HG03460 (cell line): ENCODE data around the gene NKTR.

ENCODE experiments used
- ATAC-seq: cut with Tn5 transposase; IDR thresholded peaks from one replicate; pipeline ENCODE4 v1.9.1; 2021; ENCODE audit not compliant: unreplicated experiment

The NKTR gene

DNA sequence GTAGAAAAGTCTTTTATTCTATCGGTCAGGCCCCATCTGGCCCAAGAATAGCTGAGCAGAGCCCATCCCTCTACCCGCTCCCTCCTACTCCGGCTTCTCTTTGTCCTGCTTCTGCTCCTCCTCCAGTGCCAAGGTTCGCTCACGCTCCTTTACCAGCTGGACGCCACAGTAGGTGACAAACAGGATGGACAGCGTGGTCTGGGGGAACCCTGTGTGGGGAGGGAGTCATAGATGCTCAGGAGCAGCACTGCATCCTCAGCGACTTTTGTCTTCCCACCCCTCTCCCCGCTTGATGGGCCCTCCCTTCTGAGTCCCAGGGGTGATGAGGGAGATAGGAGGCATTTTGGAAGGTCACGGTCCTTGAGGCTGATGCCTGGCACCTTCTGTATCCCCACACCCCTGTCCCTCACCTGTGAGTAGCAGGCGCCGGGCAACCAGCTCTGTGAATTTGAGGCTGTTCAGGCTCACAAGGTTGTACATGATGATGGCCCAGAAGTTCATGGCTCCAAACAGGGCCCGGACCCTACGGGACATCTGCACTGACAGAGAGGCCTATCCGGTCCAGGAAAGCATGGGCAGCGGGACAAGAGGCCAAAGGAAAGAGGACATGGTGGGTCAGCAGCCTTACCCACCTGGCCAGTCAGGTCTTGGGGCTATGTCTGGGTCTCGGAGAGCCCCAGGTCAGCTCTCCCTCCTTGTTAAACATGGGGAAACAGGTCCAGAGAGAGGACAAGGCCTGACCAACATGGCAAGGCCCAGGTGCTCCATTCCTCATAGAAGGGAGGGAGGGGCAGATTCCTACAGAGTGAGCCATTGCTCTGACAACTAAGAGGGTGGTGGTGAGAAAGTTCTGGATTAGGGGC, 92.4 kb downstream of the NKTR start:
- ATAC-seq = no peak

DNA sequence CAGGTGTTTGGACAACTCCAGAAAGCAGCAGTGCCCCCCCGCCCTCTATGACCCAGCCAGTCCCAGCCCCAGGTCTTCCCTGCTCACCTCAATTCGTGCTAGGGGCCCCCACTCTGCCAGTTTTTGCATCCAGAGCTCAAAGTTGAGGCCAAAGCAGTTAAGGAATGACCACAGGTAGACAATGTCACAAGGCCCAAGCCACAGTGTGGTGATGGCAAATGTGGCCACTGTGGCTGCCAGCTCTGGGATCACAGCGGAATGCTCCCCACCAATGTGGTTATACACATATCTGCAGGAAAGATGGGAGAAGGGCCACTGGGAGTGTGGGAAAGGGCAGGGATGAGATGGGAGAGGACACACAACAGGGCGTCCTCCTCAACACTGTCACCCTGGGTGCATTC, 93.0 kb downstream of the NKTR start:
- no peak for ATAC-seq

DNA sequence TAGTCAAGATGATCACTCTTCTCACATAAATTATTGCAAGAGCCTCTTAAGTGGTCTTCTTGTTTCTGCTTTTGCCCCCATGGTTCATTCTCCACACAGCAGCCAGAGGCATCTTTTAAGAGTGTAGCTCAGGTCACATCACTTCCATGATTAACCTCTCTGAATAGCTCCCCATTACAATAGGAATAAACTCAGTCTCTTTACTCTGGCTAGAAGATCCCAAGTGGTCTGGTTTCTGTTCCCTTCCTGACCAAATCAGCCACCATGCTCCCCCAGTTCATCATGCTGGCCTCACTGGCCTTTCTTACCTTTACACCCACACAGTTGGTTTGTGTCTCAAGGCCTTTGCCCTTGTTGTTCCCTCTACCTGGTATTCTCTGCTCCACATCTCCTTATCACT, 93.9 kb downstream of the NKTR start:
- ATAC-seq = no peak

DNA sequence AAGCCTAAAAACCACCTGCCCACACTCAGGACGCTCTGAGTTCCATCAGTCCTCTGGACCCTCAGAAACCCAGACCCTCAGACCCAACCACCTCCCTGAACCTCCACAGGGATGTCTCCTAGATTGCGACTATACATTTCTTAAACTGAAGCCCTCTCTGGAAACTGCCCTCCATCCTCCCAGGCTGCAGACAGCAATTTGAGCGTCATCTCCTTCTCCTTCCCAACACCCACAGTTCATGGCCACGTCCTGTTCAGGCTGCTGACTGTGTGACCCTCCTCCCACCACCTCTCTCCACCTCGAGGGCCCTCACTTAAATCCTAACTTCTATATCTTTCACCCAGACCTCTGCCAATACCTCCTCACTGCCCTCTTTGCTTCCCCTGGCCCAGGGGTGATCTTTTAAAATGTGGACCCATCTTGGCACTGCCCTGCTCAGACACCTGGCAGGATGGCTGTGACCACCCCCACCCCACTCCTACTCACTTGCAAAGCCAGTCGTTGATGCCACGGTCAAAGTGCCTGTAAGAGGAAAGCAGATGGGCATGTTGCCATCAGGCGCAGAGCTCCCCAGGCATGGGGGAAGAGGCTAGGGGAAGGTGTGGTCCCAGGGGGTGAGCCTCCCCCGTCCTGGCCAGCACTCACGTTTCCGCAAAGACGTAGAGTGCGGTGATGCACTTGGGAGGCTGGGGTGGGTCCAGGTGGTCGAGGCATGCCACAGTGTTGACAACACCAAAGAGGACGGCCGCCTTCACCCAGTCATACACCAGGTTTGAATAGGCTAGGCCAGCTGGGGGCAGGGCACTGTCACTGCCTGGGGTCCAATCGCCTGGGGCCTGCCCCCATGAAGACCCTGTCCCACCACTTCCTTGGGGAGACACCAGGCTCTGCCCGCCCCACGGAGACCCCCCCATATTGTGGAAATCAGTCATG, 96.1 kb downstream of the NKTR start:
- no peak for ATAC-seq

DNA sequence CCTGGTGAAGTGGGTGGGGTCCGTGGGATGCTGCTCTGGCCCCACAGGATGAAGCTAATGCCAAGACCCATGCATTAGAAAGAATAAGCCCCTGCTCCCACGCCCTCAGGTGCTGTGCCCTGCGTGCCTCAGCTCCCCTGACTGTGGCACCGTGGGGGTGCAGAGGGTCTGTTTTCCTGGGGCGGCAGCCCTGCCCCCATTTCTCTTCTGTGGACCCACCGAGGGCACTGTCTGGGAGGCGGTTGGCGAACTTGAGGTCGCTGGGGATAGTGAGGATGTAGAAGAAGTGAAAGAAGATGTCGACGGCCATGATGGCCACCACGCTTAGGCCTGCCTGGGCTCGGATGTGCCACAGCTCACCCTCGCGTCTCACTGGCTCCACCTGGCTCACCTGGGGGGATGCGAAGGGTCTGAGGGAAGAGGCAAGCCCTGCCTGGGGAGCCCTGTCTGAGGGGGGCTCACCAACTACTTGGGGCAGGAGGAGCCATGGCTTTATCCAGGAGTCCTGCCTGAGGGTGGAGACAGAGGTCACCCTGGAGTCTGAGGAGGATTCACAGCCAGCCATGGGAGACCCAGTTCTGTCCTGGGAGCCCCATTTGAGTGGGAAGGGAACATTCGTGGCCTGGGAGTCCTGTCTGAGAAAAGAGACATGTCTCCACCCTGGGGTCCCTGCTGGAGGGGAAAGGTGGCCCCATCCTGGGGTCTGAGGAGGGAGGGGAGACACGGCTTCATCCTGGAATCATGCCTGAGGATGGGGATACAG, 97.0 kb downstream of the NKTR start:
- ATAC-seq = no peak
